Gastroesophageal sphincter (tissue), 4 donors: Measurements from ENCODE around the gene TNFRSF13B. TPM values are rescaled to one million over a fixed set of nuclear protein-coding genes. Genes with fewer than 3 reads are reported as not detected.

Experiments
- ATAC-seq: fragments of 150-250 bp; one replicate; pipeline ENCODE4 v1.9.1; 2016; ENCODE audit warnings: mild to moderate bottlenecking, moderate library complexity
- H3K27ac ChIP-seq, 4 donors: fragments of 200-600 bp; sonication (generic) in 3 of 4; 1 replicate in 3 of 4; 2 replicates in 1 of 4; pipeline ENCODE4 v1.5.1; 2016 to 2019
- H3K27me3 ChIP-seq: fragments of 200-600 bp; sonication (generic); one replicate; pipeline ENCODE4 v1.5.1; 2019
- H3K36me3 ChIP-seq, 2 donors: fragments of 200-600 bp; sonication (generic); one replicate each; pipeline ENCODE4 v1.5.1; 2019; ENCODE audit warnings: control low read depth in 1 of 2
- H3K4me1 ChIP-seq, 3 donors: fragments of 200-600 bp; sonication (generic); 1 replicate in 2 of 3; 2 replicates in 1 of 3; pipeline ENCODE4 v1.5.1; 2016 to 2019; ENCODE audit warnings: control low read depth in 2 of 3
- H3K4me3 ChIP-seq, 2 donors: fragments of 200-600 bp; sonication (generic); one replicate each; pipeline ENCODE4 v1.5.1; 2019; ENCODE audit warnings: mild to moderate bottlenecking in 1 of 2, moderate library complexity in 1 of 2
- H3K9me3 ChIP-seq, 3 donors: fragments of 200-600 bp; sonication (generic); one replicate each; pipeline ENCODE4 v1.5.1; 2017 to 2019; ENCODE audit warnings: control low read depth in 2 of 3
- CTCF ChIP-seq, 4 experiments: fragments of 200-600 bp in 2 of 4; fragments of 450-650 bp in 2 of 4; sonication (generic) in 1 of 4; IDR thresholded peaks; one replicate each; pipeline ENCODE4 v1.5.1; 2017 to 2019; ENCODE audit warnings: antibody characterized with exemption in 4 of 4, mild to moderate bottlenecking in 2 of 4, moderate library complexity in 2 of 4
- EP300 ChIP-seq: sonication (generic); formaldehyde crosslinking; IDR thresholded peaks from one replicate; pipeline ENCODE4 v1.6.1; 2017; ENCODE audit warnings: antibody characterized with exemption, mild to moderate bottlenecking
- POLR2A ChIP-seq, 2 donors: fragments of 450-650 bp; IDR thresholded peaks; one replicate each; pipeline ENCODE4 v1.6.1; 2017; ENCODE audit warnings: antibody characterized with exemption in 2 of 2, mild to moderate bottlenecking in 2 of 2, moderate library complexity in 1 of 2
- POLR2AphosphoS5 ChIP-seq: sonication (generic); formaldehyde crosslinking; IDR thresholded peaks from one replicate; pipeline ENCODE4 v1.6.1; 2017; ENCODE audit warnings: antibody characterized with exemption
- WGBS, 2 donors: methylation state at CpG; one replicate each; pipeline ENCODE4 v1.1.5; 2018; ENCODE audit warnings: low coverage in 1 of 2; 5-methylcytosine and 5-hydroxymethylcytosine counted together
- total RNA-seq, 4 donors: library from RNA; depleted of rRNA; stranded (reverse); fragments of >200 nt; gene quantifications; one replicate each; pipeline ENCODE4 v1.1.0, GENCODE V29; 2016

Gene TNFRSF13B
- total RNA-seq, 4 donors from 2014 or later = 0.81 TPM; not detected in 3

GRCh38 chr17:16939208-16939576, 32.7 kb downstream of the TNFRSF13B start:
- 27% methylated on average over 1 of the region's 1 CpG; no CpG with 5 or more reads in 1 of the 2 donors for WGBS, 2 donors
- no peak overlapping the region for H3K4me3 ChIP-seq
- no peaks in the 10 kb centered on the region for H3K36me3 ChIP-seq
- H3K9me3 ChIP-seq = no peaks in the 10 kb centered on the region
- no peak for ATAC-seq
- peaks cover 4% of the 10 kb centered on the region for H3K27me3 ChIP-seq
- no peak overlapping the region for H3K27ac ChIP-seq
- TF ChIP-seq POLR2A (IDR thresholded peaks at IDR 0.05) = no peak
- H3K4me1 ChIP-seq = no peaks in the 10 kb centered on the region

- no peaks in the 10 kb centered on the region for H3K27me3 ChIP-seq
- H3K4me1 ChIP-seq = no peaks in the 10 kb centered on the region
- H3K4me3 ChIP-seq = no peak overlapping the region
- H3K9me3 ChIP-seq = no peaks in the 10 kb centered on the region
- no peaks in the 10 kb centered on the region for H3K36me3 ChIP-seq
- TF ChIP-seq POLR2AphosphoS5 (no peak), EP300 (no peak), POLR2A (IDR thresholded peaks at IDR 0.05) (no peak), CTCF (IDR thresholded peaks at IDR 0.05) (no peak)
- no peak overlapping the region for H3K27ac ChIP-seq
- no peak for ATAC-seq
- WGBS, 2 donors = 13 to 35% methylated on average over 5 of the region's 12 CpGs
These were observed 33.3 kb downstream of the TNFRSF13B start for GRCh38 chr17:16938496-16939207.

- no peak for ATAC-seq
- Histone ChIP-seq H3K4me3 (no peak overlapping the region), H3K27ac (no peak overlapping the region), H3K4me1 (no peaks in the 10 kb centered on the region), H3K9me3 (no peaks in the 10 kb centered on the region), H3K36me3 (no peaks in the 10 kb centered on the region), H3K27me3 (no peaks in the 10 kb centered on the region)
- WGBS, 2 donors = 62 to 84% methylated on average over 5 to 10 of the region's 10 CpGs
- TF ChIP-seq POLR2AphosphoS5 (no peak), EP300 (no peak), POLR2A (IDR thresholded peaks at IDR 0.05) (no peak), CTCF (IDR thresholded peaks at IDR 0.05) (no peak)
These were observed 33.9 kb downstream of the TNFRSF13B start for GRCh38 chr17:16938031-16938430.

GRCh38 chr17:16937431-16937830, 34.5 kb downstream of the TNFRSF13B start:
- H3K9me3 ChIP-seq = no peaks in the 10 kb centered on the region
- WGBS, 2 donors = 81 to 88% methylated on average over 3 to 16 of the region's 17 CpGs
- TF ChIP-seq POLR2AphosphoS5 (no peak), EP300 (no peak), POLR2A (IDR thresholded peaks at IDR 0.05) (no peak), CTCF (IDR thresholded peaks at IDR 0.05) (no peak)
- H3K27me3 ChIP-seq = no peaks in the 10 kb centered on the region
- no peak overlapping the region for H3K27ac ChIP-seq
- no peak for ATAC-seq
- no peak overlapping the region for H3K4me3 ChIP-seq
- H3K36me3 ChIP-seq = no peaks in the 10 kb centered on the region
- H3K4me1 ChIP-seq = no peaks in the 10 kb centered on the region

GRCh38 chr17:16936536-16937310, 35.2 kb downstream of the TNFRSF13B start:
- TF ChIP-seq EP300 = no peak
- TF ChIP-seq CTCF (IDR thresholded peaks at IDR 0.05) = no peak
- TF ChIP-seq POLR2A (IDR thresholded peaks at IDR 0.05) = no peak
- no peak for TF ChIP-seq POLR2AphosphoS5
- no peak overlapping the region for H3K4me3 ChIP-seq
- no peak for ATAC-seq
- no peaks in the 10 kb centered on the region for H3K36me3 ChIP-seq
- H3K27me3 ChIP-seq = no peaks in the 10 kb centered on the region
- H3K27ac ChIP-seq = no peak overlapping the region
- 53% methylated on average over 2 of the region's 6 CpGs; no CpG with 5 or more reads in 1 of the 2 donors for WGBS, 2 donors
- no peaks in the 10 kb centered on the region for H3K4me1 ChIP-seq
- no peaks in the 10 kb centered on the region for H3K9me3 ChIP-seq
